GM12875 (cell line): ENCODE measurements around the gene EAF1.

Experiments
- H3K4me3 ChIP-seq: one replicate; pipeline ENCODE4 v1.5.1; 2011; ENCODE audit warnings: low read depth, low read length, control low read depth
- TF ChIP-seq, protein P1 (sequence below): IDR thresholded peaks from 2 replicates; pipeline ENCODE4 v1.5.1; 2011; ENCODE audit warnings: low read depth, mild to moderate bottlenecking, control low read depth, inconsistent platforms, low read length, moderate library complexity, borderline replicate concordance; ENCODE audit not compliant: insufficient read depth

EAF1 gene

GRCh38 chr3:15399970-15400369 is 27.4 kb upstream of the EAF1 start:
- H3K4me3 ChIP-seq, result no peak overlapping the region
- TF ChIP-seq, protein P1, sequence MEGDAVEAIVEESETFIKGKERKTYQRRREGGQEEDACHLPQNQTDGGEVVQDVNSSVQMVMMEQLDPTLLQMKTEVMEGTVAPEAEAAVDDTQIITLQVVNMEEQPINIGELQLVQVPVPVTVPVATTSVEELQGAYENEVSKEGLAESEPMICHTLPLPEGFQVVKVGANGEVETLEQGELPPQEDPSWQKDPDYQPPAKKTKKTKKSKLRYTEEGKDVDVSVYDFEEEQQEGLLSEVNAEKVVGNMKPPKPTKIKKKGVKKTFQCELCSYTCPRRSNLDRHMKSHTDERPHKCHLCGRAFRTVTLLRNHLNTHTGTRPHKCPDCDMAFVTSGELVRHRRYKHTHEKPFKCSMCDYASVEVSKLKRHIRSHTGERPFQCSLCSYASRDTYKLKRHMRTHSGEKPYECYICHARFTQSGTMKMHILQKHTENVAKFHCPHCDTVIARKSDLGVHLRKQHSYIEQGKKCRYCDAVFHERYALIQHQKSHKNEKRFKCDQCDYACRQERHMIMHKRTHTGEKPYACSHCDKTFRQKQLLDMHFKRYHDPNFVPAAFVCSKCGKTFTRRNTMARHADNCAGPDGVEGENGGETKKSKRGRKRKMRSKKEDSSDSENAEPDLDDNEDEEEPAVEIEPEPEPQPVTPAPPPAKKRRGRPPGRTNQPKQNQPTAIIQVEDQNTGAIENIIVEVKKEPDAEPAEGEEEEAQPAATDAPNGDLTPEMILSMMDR, result no peak

GRCh38 chr3:15401936-15402335 is 25.5 kb upstream of the EAF1 start:
- H3K4me3 ChIP-seq, result no peak overlapping the region
- TF ChIP-seq, protein P1, result no peak

- TF ChIP-seq, protein P1, result no peak
- no peak overlapping the region for H3K4me3 ChIP-seq
These were observed 23.9 kb upstream of the EAF1 start for GRCh38 chr3:15403495-15403894.

- TF ChIP-seq, protein P1, result no peak
- no peak overlapping the region for H3K4me3 ChIP-seq
These were observed 23.4 kb upstream of the EAF1 start for GRCh38 chr3:15403965-15404364.

- TF ChIP-seq, protein P1, result no peak
- no peak overlapping the region for H3K4me3 ChIP-seq
These were observed 22.6 kb upstream of the EAF1 start for GRCh38 chr3:15404767-15405166.

DNA sequence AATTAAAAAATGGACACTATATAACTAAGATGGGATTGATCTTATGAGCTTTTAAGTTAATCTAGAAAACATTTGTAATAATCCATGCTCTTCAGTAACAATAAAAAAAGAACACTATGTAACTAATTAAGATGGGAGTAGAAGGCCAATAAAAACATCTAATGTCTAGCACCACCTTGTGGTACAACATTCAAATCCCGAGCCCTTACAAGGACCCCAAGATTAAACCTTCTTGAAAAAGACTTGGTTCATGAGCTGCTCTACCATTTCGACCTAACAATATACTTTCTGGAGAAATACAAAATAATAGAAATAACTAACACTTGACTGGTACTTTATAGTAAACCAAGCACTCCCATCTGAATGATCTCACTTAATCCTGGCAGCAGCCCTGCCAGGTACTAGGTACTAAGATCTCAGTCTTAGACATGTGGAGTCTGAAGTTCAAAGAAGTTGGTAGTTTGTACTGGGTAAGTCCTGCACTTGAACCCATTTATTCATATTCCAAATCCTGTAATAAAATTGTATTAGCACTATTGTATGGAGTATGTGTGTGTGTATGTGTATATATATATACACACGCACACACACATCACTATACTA is 21.8 kb upstream of the EAF1 start:
- TF ChIP-seq, protein P1, result peak; percentile 44; the same call in 1 of the 2 replicates
- H3K4me3 ChIP-seq, result no peak overlapping the region

DNA sequence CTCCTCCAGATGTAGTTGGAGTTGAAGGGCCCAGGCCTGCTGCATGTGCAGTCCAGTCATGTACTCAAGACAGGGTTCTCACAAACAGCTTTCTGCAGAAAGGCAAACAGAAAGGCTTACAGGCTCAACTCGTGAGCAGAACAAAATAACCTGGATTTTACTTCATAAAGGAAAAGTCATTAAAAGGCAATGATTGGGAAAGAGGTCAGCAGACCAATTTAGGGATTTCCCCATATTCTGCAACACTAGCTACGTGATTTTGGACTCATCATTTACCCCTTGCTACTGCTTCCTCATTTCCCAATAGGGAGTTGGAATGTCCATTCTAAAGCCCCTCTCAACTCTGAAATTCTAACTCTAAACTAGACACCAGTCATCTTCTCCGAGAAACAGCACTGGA is 18.2 kb upstream of the EAF1 start:
- H3K4me3 ChIP-seq, result no peak overlapping the region
- TF ChIP-seq, protein P1, result no peak
